Upper lobe of left lung (tissue), 6 donors: ENCODE measurements around the gene ZFYVE9. TPM values are rescaled to one million over a fixed set of nuclear protein-coding genes. Genes with fewer than 3 reads are reported as not detected.

Experiments used
- ATAC-seq, 2 donors: fragments of 200-7000 bp; cut with Tn5 transposase; one replicate each; pipeline ENCODE4 v1.9.1; 2022; ENCODE audit warnings: mild to moderate bottlenecking in 2 of 2, moderate library complexity in 2 of 2; ENCODE audit not compliant: low FRiP score in 2 of 2
- DNase-seq, 2 donors: peaks; one replicate each; pipeline ENCODE4 v3.0.0-alpha.2; 2019 to 2020
- H3K27ac ChIP-seq, 4 donors: fragments of 200-600 bp; sonication (generic); one replicate each; pipeline ENCODE4 v1.5.1; 2016 to 2019
- H3K27me3 ChIP-seq, 4 donors: fragments of 200-600 bp; sonication (generic); one replicate each; pipeline ENCODE4 v1.5.1; 2017 to 2019
- H3K36me3 ChIP-seq, 4 donors: fragments of 200-600 bp; sonication (generic); one replicate each; pipeline ENCODE4 v1.5.1; 2016 to 2019
- H3K4me1 ChIP-seq, 4 donors: fragments of 200-600 bp; sonication (generic); one replicate each; pipeline ENCODE4 v1.5.1; 2018 to 2019
- H3K4me3 ChIP-seq, 4 donors: fragments of 200-600 bp; sonication (generic); one replicate each; pipeline ENCODE4 v1.5.1; 2017 to 2019; ENCODE audit warnings: mild to moderate bottlenecking in 2 of 4, moderate library complexity in 1 of 4
- H3K9me3 ChIP-seq, 4 donors: fragments of 200-600 bp; sonication (generic); one replicate each; pipeline ENCODE4 v1.5.1; 2018 to 2019
- CTCF ChIP-seq, 6 experiments: fragments of 450-650 bp in 4 of 6; fragments of 200-600 bp in 2 of 6; sonication (generic) in 2 of 6; IDR thresholded peaks; one replicate each; pipeline ENCODE4 v1.5.1; 2016 to 2019; ENCODE audit warnings: antibody characterized with exemption in 6 of 6
- EP300 ChIP-seq, 4 donors: sonication (generic); formaldehyde crosslinking; IDR thresholded peaks; one replicate each; pipeline ENCODE4 v1.5.1; 2017; ENCODE audit warnings: antibody characterized with exemption in 4 of 4, control low read depth in 2 of 4
- POLR2A ChIP-seq, 4 donors: fragments of 450-650 bp; IDR thresholded peaks; one replicate each; pipeline ENCODE4 v1.5.1; 2016 to 2017; ENCODE audit warnings: antibody characterized with exemption in 4 of 4, mild to moderate bottlenecking in 2 of 4
- POLR2AphosphoS5 ChIP-seq, 2 donors: sonication (generic); formaldehyde crosslinking; IDR thresholded peaks; one replicate each; pipeline ENCODE4 v1.5.1; 2017; ENCODE audit warnings: antibody characterized with exemption in 2 of 2
- WGBS, 2 donors: methylation state at CpG; one replicate each; pipeline ENCODE4 v1.1.5; 2017 to 2018; 5-methylcytosine and 5-hydroxymethylcytosine counted together
- total RNA-seq, 6 donors: library from RNA; depleted of rRNA in 4 of 6; stranded (reverse); fragments of >200 nt in 4 of 6; gene quantifications; one replicate each; pipeline versions ENCODE4 v1.1.0 to v1.2.1, GENCODE V29; 2016 to 2021
- donor health status: DM: no; HTN: no; CAD: no; lungs with moderate emphysema.
- donor health status: DM: no; HTN: yes; CAD: no; lungs with severe emphysema.

ZFYVE9 gene
- total RNA-seq, 6 donors from 2014 or later: 13.4 to 40.3 (median 19.6) TPM

- Histone ChIP-seq H3K36me3 (peaks cover 77 to 100% (median 96%) of the 10 kb centered on the region in 4 donors), H3K27ac (no peak overlapping the region), H3K4me3 (no peak overlapping the region), H3K27me3 (no peaks in the 10 kb centered on the region), H3K4me1 (no peaks in the 10 kb centered on the region), H3K9me3 (no peaks in the 10 kb centered on the region)
- ATAC-seq (no peak), DNase-seq (no peak)
- WGBS, 2 donors: 91 to 95% methylated on average over 7 to 8 of the region's 8 CpGs
- TF ChIP-seq EP300 (IDR thresholded peaks at IDR 0.05): no peak
- TF ChIP-seq CTCF (IDR thresholded peaks at IDR 0.05): no peak
- no peak for TF ChIP-seq POLR2A (IDR thresholded peaks at IDR 0.05)
- TF ChIP-seq POLR2AphosphoS5 (IDR thresholded peaks at IDR 0.05): no peak
Measured at GRCh38 chr1:52356818-52357355, 215.0 kb downstream of the ZFYVE9 start.

- H3K9me3 ChIP-seq: no peaks in the 10 kb centered on the region
- H3K4me1 ChIP-seq: no peaks in the 10 kb centered on the region
- no peak overlapping the region for H3K27ac ChIP-seq
- H3K4me3 ChIP-seq: no peak overlapping the region
- ATAC-seq: no peak
- 95 to 97% methylated on average over 7 to 8 of the region's 9 CpGs for WGBS, 2 donors
- H3K27me3 ChIP-seq: no peaks in the 10 kb centered on the region
- TF ChIP-seq EP300 (IDR thresholded peaks at IDR 0.05): no peak
- TF ChIP-seq POLR2A (IDR thresholded peaks at IDR 0.05): no peak
- TF ChIP-seq CTCF (IDR thresholded peaks at IDR 0.05): no peak
- TF ChIP-seq POLR2AphosphoS5 (IDR thresholded peaks at IDR 0.05): no peak
- no peak for DNase-seq
- H3K36me3 ChIP-seq: peaks cover 78 to 100% (median 99%) of the 10 kb centered on the region in 4 donors
Measured at GRCh38 chr1:52357397-52357796, 215.5 kb downstream of the ZFYVE9 start.

- ATAC-seq (no peak), DNase-seq (peak in 1 of 2 donors; percentile 77)
- Histone ChIP-seq H3K4me3 (no peak overlapping the region), H3K4me1 (peaks cover 0 to 2% (median under 1%) of the 10 kb centered on the region in 4 donors), H3K36me3 (peaks cover 74 to 98% (median 91%) of the 10 kb centered on the region in 4 donors), H3K27ac (no peak overlapping the region), H3K27me3 (no peaks in the 10 kb centered on the region), H3K9me3 (no peaks in the 10 kb centered on the region)
- TF ChIP-seq EP300 (IDR thresholded peaks at IDR 0.05) (no peak), POLR2A (IDR thresholded peaks at IDR 0.05) (no peak), POLR2AphosphoS5 (IDR thresholded peaks at IDR 0.05) (no peak), CTCF (IDR thresholded peaks at IDR 0.05) (no peak)
- WGBS, 2 donors: 94 to 95% methylated on average over 7 to 18 of the region's 18 CpGs
Measured at GRCh38 chr1:52358851-52359497, 217.1 kb downstream of the ZFYVE9 start.

GRCh38 chr1:52359676-52360594 lies 218.0 kb downstream of the ZFYVE9 start:
- ATAC-seq: no peak
- DNase-seq: peak in 1 of 2 donors; percentile 61
- no peak overlapping the region for H3K4me3 ChIP-seq
- H3K36me3 ChIP-seq: peaks cover 64 to 92% (median 81%) of the 10 kb centered on the region in 4 donors
- no peak for TF ChIP-seq CTCF (IDR thresholded peaks at IDR 0.05)
- TF ChIP-seq POLR2A (IDR thresholded peaks at IDR 0.05): no peak
- no peak for TF ChIP-seq POLR2AphosphoS5 (IDR thresholded peaks at IDR 0.05)
- no peak for TF ChIP-seq EP300 (IDR thresholded peaks at IDR 0.05)
- no peaks in the 10 kb centered on the region for H3K9me3 ChIP-seq
- 92 to 96% methylated on average over 23 to 24 of the region's 24 CpGs for WGBS, 2 donors
- H3K4me1 ChIP-seq: peaks cover 8 to 10% (median 10%) of the 10 kb centered on the region in 4 donors
- no peaks in the 10 kb centered on the region for H3K27me3 ChIP-seq
- H3K27ac ChIP-seq: no peak overlapping the region
